Stimulated activated effector memory CD8-positive, alpha-beta T cell treated with anti-CD3 and anti-CD28 coated beads, Interleukin-12 subunit alpha, Interleukin-12 subunit beta, amount 100 ng/mL, for 72 hours (primary cell): ENCODE data around the gene MIF4GD.
"Not testable (repeated sequence)": the region's sequence is repeated elsewhere in the genome, so short reads cannot be mapped to it uniquely, and the experiment has no call there.

ENCODE experiments used
- ATAC-seq: fragments of 150-1000 bp; cut with Tn5 transposase; 2 replicates; pipeline ENCODE4 v1.10.0; 2021
- DNase-seq, 2 donors: peaks; one replicate each; pipeline ENCODE4 v3.0.0; 2021 to 2022; ENCODE audit warnings: low spot score in 2 of 2
- H3K27ac Mint-ChIP-seq: one replicate; pipeline ENCODE4 v1.8.0; 2022; ENCODE audit warnings: mild to moderate bottlenecking, mixed read lengths
- H3K36me3 Mint-ChIP-seq: one replicate; pipeline ENCODE4 v1.8.0; 2022; ENCODE audit warnings: mild to moderate bottlenecking, mixed read lengths
- H3K4me1 Mint-ChIP-seq: one replicate; pipeline ENCODE4 v1.8.0; 2022; ENCODE audit warnings: mixed read lengths
- H3K4me3 Mint-ChIP-seq: one replicate; pipeline ENCODE4 v1.8.0; 2022; ENCODE audit warnings: mild to moderate bottlenecking, mixed read lengths
- H3K9me3 Mint-ChIP-seq: one replicate; pipeline ENCODE4 v1.8.0; 2022; ENCODE audit warnings: mixed read lengths

Gene MIF4GD

DNA sequence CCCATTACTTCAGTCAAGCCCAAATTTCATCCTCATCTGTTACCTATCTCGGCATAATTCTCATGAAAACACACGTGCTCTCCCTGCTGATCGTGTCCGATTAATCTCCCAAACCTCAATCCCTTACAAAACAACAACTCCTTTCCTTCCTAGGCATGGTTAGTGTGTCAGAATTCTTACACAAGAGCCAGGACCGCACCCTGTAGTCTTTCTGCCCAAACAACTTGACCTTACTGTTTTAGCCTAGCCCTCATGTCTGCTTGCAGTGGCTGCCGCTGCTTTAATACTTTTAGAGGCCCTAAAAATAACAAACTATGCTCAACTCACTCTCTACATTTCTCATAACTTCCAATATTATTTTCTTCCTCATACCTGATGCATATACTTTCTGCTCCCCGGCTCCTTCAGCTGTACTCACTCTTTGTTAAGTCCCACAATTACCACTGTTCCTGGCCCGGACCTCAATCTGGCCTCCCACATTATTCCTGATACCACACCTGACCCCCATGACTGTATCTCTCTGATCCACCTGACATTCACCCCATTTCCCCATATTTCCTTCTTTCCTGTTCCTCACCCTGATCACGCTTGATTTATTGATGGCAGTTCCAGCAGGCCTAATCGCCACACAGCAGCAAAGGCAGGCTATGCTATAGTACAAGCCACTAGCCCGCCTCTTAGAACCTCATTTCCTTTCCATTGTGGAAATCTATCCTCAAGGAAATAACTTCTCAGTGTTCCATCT lies 14.9 kb downstream of the MIF4GD start:
- peaks cover 82% of the 10 kb centered on the region for H3K4me1 Mint-ChIP-seq
- peaks cover 31% of the 10 kb centered on the region for H3K36me3 Mint-ChIP-seq
- not testable (repeated sequence) for H3K4me3 Mint-ChIP-seq, DNase-seq, H3K9me3 Mint-ChIP-seq, ATAC-seq
- peak overlapping the region; percentile 65 for H3K27ac Mint-ChIP-seq

DNA sequence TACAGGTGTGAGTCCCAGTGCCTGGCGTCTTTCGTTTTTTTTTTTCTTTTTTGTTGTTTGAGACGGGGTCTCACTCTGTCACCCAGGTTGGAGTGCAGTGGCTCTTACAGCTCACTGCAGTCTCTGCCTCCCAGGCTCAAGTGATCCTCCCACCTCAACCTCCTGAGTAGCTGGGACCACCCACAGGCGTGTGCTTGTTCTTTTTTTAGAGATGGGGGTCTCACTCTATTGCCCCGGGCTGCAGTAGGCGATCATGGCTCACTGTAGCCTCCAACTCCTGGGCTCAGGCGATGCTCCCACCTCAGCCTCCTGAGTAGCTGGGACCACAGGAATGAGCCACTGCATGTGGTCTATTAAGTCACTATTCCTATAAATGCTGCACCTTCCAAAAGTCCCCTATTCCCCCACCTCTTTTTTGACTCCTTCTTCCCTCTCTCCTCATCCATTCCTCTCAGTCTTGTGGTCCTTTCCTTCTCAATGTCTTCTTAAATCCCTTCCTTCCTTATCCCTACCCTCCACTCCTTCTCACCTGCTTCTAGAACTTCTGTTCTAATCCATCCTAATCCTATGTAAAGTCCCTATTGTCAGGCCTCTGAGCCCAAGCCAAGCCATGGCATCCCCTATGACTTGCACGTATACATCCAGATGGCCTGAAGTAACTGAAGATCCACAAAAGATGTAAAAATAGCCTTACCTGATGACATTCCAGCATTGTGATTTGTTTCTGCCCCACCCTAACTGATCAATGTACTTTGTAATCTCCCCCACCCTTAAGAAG lies 18.8 kb downstream of the MIF4GD start:
- Mint-ChIP-seq H3K9me3 (no peaks in the 10 kb centered on the region), H3K36me3 (peaks cover 46% of the 10 kb centered on the region), H3K27ac (peak overlapping the region; percentile 84), H3K4me3 (peak overlapping the region; percentile 64), H3K4me1 (peaks cover 77% of the 10 kb centered on the region)
- DNase-seq, result no peak
- no peak for ATAC-seq

- Mint-ChIP-seq H3K36me3 (peaks cover 66% of the 10 kb centered on the region), H3K4me3 (peak overlapping the region; percentile 64), H3K27ac (peak overlapping the region; percentile 84), H3K4me1 (peaks cover 56% of the 10 kb centered on the region), H3K9me3 (no peaks in the 10 kb centered on the region)
- peak; percentile 98 for ATAC-seq
- peak; percentile 45 to 80 for DNase-seq
Observed at GRCh38 chr17:75250009-75250471, 21.0 kb downstream of the MIF4GD start.

DNA sequence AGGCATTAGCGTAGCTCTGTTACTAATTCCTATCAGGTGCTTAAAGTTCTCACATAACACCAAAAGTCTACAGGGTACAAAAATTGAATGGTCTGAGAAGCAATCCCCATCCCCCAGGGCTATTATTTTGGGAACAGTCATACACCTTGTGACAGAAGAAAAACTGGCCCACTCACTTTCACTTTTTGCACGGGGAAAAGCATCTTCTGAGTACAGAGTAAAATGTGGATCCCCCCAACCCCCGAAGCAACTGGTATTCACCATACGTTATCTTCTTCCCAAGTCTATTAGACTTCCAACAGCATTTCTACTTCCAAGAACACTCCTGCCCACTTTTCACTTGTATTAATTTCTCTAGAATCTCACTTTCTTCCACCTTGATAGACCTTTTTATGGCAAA lies 21.5 kb downstream of the MIF4GD start:
- Mint-ChIP-seq H3K4me1 (peaks cover 52% of the 10 kb centered on the region), H3K36me3 (peaks cover 66% of the 10 kb centered on the region), H3K27ac (peak overlapping the region; percentile 84), H3K9me3 (no peaks in the 10 kb centered on the region), H3K4me3 (peak overlapping the region; percentile 64)
- DNase-seq (no peak), ATAC-seq (no peak)

DNA sequence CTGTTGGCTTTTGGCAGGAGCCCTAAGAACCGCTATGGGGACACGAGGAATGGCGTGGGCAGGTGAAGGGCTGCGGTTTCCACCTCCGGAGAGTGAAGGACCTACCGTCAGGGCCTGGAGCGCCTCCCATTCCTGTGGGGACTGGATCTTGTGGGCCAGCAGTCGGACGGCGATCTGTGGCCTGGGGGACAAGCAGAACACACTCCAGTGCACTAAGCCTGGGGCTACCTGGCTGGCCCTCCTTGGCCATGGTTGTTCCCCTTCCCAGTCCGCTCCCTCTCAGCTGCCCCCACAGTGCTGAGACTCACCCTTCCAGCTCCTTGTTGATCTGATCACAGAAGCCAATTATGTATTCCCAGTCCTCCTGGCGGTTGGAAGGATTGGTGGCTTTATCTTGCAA lies 24.6 kb downstream of the MIF4GD start:
- Mint-ChIP-seq H3K9me3 (no peaks in the 10 kb centered on the region), H3K4me1 (peaks cover 50% of the 10 kb centered on the region), H3K27ac (peak overlapping the region; percentile 43), H3K4me3 (no peak overlapping the region), H3K36me3 (peaks cover 80% of the 10 kb centered on the region)
- ATAC-seq (no peak), DNase-seq (no peak)

DNA sequence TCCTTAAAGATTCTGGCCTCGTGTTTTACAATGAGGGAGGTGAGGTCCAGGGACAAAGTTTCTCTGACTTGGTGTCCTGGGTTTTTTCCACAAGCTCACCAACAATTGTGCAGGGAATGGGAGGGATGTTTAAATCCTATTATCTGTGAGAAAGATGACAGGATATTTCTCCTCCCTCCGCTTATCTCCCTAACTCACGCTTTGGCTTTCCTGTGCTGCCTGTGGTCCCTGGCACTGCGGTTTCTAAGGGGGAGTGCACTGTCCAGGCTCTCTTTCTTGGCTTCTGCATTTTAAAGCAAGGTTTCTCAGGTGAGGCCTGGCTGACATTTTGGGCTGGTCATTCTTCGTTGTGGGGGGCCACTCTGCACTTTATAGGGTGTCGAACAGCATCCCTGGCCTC lies 26.0 kb downstream of the MIF4GD start:
- Mint-ChIP-seq H3K4me3 (no peak overlapping the region), H3K27ac (peak overlapping the region; percentile 96), H3K4me1 (peaks cover 45% of the 10 kb centered on the region), H3K9me3 (no peaks in the 10 kb centered on the region), H3K36me3 (peaks cover 88% of the 10 kb centered on the region)
- DNase-seq (no peak), ATAC-seq (no peak)

DNA sequence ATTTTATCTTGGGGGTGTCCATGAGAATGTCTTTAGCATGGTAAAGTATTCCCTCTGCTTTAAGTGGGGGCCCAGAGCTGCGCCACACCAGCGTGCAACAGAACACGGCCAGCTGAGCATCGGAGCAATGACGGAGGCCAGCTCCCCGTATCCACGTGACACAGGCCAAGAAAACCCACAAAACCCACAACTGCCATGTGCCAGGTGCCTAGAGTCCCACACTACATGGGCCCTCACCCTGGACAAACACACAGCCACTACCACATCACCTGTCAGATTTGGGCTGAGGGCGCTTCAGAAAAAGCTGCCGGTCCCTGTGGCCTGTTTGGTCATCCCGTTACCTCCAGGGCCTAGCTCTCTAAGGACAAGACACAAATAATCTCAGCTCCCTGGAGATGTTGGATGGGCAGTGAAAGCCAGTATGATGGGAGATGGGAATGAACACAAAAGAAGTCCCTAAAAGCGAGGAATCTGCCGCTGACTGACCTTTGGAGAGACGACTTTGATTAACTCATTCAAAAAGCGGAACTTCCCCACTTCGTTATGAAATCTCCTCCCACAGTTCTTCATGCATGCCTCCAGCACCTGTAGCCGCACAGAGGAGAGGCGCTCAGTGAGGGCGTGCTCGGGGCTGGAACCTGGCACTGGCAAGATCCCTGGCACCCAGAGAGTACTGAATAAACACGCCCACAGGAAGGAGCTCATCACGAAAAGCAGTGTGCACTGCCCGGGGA lies 26.7 kb downstream of the MIF4GD start:
- DNase-seq, result no peak
- Mint-ChIP-seq H3K9me3 (no peaks in the 10 kb centered on the region), H3K4me3 (no peak overlapping the region), H3K27ac (peak overlapping the region; percentile 96), H3K4me1 (peaks cover 39% of the 10 kb centered on the region), H3K36me3 (peaks cover 90% of the 10 kb centered on the region)
- no peak for ATAC-seq

GRCh38 chr17:75242461-75243042 lies 28.5 kb downstream of the MIF4GD start:
- peak in 1 of 2 donors; percentile 64 for DNase-seq
- Mint-ChIP-seq H3K9me3 (no peaks in the 10 kb centered on the region), H3K4me3 (peak overlapping the region; percentile 70), H3K36me3 (peaks cover 100% of the 10 kb centered on the region), H3K27ac (peak overlapping the region; percentile 96), H3K4me1 (peaks cover 45% of the 10 kb centered on the region)
- ATAC-seq, result peak; percentile 60

GRCh38 chr17:75241996-75242460 lies 29.0 kb downstream of the MIF4GD start:
- Mint-ChIP-seq H3K4me3 (peak overlapping the region; percentile 70), H3K27ac (peak overlapping the region; percentile 96), H3K9me3 (no peaks in the 10 kb centered on the region)

GRCh38 chr17:75241502-75241901 lies 29.5 kb downstream of the MIF4GD start:
- H3K27ac Mint-ChIP-seq, result peak overlapping the region; percentile 96
- DNase-seq (no peak), ATAC-seq (no peak)
- H3K9me3 Mint-ChIP-seq, result no peaks in the 10 kb centered on the region
- peaks cover 100% of the 10 kb centered on the region for H3K36me3 Mint-ChIP-seq
- peaks cover 45% of the 10 kb centered on the region for H3K4me1 Mint-ChIP-seq
- peak overlapping the region; percentile 70 for H3K4me3 Mint-ChIP-seq

More at GRCh38 chr17:75241996-75242460, 29.0 kb downstream of the MIF4GD start:
- H3K4me1 Mint-ChIP-seq, result peaks cover 45% of the 10 kb centered on the region
- H3K36me3 Mint-ChIP-seq, result peaks cover 100% of the 10 kb centered on the region
- DNase-seq (no peak), ATAC-seq (peak; percentile 63)

DNA sequence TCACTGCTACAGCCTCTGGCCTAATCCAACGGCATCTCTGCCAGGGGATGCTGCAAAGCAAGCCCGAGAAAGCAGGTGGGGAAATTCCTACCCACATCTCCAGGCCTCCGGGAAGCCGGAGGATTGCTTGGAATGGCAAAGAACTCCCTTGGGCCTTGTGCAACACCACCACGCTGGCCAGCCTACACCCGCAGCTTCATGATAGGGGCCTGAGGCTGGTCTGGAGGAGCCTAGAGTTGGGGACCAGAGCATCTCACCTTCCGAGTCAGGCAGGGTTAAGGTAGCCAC lies 29.9 kb downstream of the MIF4GD start:
- Mint-ChIP-seq H3K4me3 (no peak overlapping the region), H3K9me3 (no peaks in the 10 kb centered on the region), H3K4me1 (peaks cover 45% of the 10 kb centered on the region), H3K27ac (peak overlapping the region; percentile 90), H3K36me3 (peaks cover 100% of the 10 kb centered on the region)
- DNase-seq (no peak), ATAC-seq (no peak)

GRCh38 chr17:75240394-75241142 lies 30.5 kb downstream of the MIF4GD start:
- peak; percentile 24 for ATAC-seq
- peak in 1 of 2 donors; percentile 63 for DNase-seq
- H3K27ac Mint-ChIP-seq, result peak overlapping the region; percentile 90
- peaks cover 100% of the 10 kb centered on the region for H3K36me3 Mint-ChIP-seq
- H3K4me1 Mint-ChIP-seq, result peaks cover 45% of the 10 kb centered on the region
- no peaks in the 10 kb centered on the region for H3K9me3 Mint-ChIP-seq
- H3K4me3 Mint-ChIP-seq, result no peak overlapping the region

DNA sequence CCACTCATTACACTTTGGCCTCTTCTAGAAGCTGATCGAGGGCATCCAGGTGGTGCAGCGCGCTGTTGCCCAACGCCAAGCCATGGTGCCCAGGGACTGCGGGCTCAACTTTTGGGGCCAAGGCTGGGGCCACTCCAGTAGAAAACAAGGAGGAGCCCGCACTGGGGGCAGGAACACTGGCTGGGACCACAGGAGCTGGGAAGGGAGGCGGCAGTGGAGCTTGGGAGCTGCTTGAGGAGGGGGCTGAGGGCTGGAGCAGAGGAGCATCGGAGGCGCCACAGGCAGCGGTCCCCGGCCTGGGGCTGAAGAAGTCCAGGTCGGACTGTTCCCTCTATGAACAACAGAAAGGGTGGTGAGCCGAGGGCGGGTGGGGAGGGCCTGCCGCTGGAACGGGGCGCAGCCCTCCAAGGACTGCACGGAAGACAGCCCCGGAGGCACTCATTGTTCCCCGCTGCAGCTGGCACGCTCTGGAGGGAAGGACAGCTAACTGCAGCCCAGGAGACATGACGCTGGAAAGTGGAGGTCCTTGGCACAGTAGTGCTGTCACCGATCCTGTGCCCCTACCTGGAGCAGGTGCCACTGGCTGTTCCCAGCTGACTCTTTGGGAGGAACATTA lies 31.1 kb downstream of the MIF4GD start:
- ATAC-seq, result no peak
- peaks cover 100% of the 10 kb centered on the region for H3K36me3 Mint-ChIP-seq
- peak overlapping the region; percentile 90 for H3K27ac Mint-ChIP-seq
- H3K4me1 Mint-ChIP-seq, result peaks cover 45% of the 10 kb centered on the region
- DNase-seq, result no peak
- H3K9me3 Mint-ChIP-seq, result no peaks in the 10 kb centered on the region
- H3K4me3 Mint-ChIP-seq, result no peak overlapping the region

DNA sequence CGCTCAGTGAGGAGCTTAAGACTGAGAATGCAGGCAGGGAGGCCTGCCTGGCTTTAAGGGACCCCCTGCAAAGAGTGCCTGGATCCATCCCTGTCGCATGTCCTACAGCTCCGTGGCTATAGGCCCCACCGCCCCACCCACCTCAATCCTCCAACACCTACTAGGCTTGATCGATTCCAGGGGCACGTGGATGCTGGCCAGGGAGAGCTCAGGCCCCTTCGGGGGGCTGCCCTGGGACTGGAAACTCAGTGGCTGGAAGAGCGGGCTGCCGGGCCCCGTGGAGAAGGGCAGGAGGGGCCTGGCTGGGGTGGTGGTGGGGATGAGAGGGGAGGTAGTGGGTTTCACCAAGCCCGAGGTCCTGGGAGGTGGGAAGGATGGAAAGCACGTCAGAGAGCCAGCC lies 31.8 kb downstream of the MIF4GD start:
- Mint-ChIP-seq H3K4me1 (peaks cover 40% of the 10 kb centered on the region), H3K9me3 (no peaks in the 10 kb centered on the region), H3K27ac (peak overlapping the region; percentile 90), H3K4me3 (peak overlapping the region; percentile 25), H3K36me3 (peaks cover 100% of the 10 kb centered on the region)
- DNase-seq (no peak), ATAC-seq (no peak)
